NCI-H2029 treated with DMSO at 0.1 percent for 48 hours (cell line): ENCODE measurements around the gene PSD4.
A peak's percentile ranks its signal among the peaks of the same experiment; 100 is the strongest.

Source experiments
- DNase-seq: peaks from one replicate; lab custom pipeline; 2025; lab: John Stamatoyannopoulos, UW

PSD4 gene

DNA sequence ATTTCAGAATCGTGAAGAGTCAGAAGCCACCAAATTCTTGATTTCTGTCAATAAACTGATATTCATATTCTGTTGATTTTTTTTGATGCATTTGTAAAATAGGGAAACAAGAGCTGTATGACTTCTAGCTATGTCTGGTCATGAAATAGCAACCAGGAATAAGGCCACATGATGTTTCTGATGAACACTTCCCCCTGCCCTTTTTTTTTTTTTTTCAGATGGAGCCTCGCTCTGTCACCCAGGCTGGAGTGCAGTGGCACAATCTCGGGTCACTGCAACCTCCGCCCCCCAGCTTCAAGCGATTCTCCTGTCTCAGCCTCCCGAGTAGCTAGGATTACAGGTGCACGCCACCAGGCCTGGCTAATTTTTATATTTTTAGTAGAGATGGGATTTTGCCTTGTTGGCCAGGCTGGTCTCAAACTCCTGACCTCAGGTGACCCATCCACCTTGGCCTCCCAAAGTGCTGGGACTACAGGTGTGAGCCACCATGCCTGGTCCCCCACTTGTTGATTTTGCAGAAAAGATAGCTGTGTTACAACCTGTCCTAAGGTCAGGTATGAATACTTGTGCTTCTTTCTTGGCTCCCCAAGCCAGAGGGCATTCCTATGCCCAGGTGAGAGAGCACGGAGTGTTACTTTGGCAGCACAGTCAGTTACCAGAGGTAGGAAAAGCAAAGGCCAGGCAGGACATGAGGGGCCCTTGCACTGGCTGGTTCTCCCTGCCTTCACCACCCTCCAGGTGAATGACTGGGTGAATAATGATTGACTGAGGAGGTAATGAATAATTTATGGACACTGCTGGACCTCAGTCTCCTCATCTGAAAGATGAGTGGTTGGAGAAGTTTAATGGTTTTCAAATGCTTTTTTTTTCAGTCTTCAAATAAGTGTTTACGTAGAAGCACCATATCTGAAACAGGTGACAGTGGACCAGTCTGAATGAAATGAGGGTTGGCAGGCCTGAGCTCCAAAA is 65.4 kb downstream of the PSD4 start:
- no peak for DNase-seq

DNA sequence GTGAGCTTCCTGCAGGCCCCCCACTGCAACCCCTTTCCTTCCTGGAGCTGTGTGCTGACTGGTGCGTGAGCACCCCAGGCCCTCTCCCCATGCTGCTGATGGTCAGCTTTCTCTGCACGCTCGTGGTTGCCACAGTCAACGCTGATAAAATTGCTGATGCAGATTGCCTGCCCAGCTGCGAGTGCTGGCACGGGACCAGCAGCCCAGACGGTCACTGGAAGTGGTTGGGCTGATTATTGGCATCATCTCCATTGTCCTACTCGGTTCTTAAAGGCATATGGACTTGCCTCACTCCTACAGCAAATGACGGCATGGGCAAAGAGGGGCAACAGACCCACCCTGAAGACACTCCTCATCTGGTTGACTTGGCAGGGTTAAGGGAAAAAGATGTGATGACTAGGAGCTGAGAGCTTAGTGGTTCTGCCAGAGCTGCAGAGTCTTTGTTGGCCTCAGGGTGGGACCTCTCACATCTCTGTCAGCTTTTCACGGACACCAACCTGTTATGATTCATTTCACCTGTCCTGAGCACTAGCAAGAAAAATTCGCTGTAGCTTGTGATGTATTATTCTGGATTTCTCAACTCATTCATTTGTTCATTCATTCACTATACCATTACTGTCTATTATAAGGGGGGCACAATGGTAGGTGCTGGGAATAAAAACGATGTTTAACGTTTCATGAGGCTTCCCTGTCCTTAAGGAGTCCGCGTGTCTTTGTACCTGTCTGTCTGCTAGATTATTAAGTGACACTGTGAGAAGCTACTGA is 66.6 kb downstream of the PSD4 start:
- peak; percentile 21 for DNase-seq

DNA sequence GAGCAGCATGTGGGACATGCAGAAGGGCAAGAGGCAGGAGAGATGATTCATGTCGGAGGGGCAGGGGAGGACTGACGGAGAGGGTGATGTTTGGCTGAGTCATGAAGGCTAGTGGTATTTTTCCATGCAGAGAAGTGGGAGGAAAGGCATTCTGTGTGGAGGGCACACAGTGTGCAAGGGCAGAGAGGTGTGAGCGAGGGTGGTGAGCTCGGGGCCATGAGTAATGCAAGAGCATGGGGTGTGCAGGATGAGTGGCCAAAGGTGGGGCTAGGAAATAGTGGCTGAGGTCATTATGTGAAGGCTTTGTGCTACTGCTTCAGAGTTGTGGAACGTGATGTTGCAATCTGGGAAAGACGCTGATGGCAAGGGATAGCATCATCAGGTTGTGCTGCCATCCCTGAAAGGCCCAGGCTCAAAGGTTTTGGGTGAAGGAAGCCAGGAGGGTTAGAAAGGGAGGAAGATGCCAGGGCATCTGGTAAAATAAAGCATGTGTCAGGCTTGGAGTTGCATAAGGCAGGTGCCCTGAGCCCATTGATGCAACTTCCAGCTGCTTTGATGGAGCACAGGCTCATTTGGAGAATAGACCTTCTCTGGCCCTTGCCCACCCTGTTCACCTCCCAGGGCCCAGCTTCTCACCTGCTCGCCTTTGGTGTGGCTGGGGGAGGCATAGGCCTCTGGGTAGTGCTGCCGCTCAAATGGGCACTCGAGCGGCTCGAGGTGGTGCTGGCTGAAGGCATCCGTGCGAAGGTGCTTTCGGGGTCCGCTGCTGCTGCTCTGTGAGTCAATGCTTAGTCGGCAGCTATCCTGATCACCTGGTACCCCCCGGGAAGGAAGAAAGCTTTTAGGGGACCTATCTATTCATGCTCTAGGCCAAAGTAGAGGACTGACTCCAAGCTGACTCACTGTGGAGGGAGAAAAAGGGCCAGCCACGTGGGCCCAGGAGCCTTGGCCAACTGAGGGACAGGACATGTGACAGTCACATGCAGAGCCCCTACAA is 67.4 kb downstream of the PSD4 start:
- DNase-seq: no peak

DNA sequence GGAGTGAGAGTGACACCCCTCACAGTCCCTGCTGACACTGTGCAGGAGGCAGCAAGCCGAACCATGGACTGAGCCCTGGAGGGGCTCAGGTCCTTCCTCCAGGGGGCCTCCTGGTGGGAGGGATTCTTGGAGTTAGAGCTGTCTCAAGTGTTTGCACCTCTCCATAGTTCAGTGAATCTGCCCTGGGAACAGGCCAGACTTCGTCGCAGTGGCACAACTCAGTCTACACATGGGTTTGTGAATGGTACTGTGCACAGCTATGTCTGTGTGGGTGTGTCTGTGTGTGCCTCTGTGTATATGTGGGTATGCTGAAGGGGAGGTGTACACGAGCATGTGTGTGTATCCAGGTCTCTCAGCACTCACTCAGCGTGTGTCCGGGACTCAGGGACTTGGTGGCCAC is 68.6 kb downstream of the PSD4 start:
- no peak for DNase-seq

DNA sequence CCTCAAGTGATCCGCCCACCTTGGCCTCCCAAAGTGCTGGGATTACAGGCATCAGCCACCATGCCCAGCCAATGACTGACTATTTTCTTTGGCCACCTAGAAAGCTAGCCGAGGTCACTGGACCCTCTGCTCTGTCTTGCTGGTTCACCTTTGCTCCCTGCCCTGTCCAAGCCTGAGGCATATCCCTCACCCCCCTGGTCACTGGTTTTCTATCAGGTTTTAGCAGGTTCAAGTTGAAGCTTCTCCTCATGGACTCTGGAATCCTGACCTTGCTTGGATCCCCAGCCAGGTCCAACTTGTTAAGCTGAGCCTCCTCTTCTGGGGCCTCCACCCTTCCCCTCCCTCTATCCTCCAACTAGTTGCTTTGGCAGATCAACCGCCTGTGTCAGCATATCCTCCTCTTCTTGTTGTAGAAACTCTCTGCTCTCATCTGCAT is 71.5 kb downstream of the PSD4 start:
- no peak for DNase-seq

DNA sequence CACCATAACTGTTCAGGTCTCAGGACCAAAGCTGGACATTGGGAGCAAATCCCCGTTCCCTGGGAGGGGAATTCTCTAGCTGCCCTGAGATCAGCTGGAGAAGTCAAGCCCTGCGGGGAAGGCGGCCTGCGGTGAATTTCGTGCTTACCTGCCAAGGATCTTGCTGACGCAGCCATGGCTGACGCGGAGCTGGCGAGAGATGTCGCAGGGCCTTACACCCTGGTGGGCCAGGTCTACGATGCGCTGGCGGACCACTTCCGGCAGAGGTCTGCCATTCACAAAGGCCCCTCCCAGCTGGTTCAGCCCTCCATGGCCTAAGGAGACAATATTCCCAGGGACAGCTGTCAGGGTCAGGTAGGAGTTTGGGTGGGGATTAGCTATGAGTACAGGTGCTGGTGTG is 72.8 kb downstream of the PSD4 start:
- DNase-seq: no peak

DNA sequence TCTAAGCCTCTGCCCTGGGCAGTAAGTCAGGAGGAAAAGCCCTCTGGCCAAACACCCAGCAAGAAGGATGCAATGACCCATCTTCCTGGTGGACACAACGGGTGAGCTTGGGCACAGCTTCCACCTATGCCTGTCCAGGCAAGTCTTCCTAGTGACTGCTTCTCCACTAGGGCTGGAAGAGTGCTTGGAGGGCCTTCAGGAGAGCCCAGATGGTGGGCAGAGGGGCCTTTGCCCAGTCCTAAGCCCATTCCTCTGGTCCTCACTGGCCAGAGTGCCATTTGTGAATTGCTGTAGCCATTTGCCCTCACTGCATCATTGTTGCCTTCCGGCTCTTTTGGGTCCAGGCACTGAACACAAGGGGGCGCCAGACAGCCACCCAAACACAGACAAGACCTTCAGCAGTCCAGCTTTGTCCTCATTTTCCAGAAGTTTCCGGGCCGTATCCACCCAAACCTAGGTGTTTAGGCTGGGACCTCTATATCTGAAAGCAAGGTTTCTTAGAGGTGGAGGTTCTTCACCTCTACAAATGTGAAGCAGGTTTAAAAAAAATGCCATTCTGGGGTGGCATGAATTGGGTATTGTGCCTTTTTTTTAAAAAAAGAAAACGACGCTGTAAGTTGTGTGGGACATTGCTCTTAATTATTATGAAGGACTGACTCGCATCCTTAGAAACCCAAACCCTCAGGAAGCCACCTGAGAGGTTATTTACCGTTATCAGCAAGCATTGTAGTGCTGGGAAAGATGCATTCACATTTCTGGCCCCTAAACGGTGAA is 75.4 kb downstream of the PSD4 start:
- DNase-seq: peak; percentile 31

DNA sequence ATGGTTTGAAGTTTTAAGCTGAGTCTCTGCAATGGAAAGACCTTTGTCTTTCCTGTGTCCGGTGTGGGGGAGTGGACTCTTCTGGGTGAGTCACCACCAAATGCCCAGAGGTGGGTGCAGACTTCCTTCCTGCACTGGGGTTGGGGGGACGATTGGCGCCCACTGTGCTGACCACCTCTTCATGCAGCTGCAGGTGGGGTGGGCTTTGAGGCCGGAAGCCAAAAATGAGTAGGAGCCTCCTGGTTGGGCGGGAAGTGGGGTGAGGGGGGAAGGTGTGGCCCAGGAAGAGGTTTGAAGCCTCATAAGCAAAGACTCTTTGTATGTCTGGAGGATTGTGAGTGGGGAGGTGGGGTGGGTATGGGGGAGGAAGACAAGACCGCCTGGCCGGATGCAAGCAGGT is 77.3 kb downstream of the PSD4 start:
- no peak for DNase-seq

DNA sequence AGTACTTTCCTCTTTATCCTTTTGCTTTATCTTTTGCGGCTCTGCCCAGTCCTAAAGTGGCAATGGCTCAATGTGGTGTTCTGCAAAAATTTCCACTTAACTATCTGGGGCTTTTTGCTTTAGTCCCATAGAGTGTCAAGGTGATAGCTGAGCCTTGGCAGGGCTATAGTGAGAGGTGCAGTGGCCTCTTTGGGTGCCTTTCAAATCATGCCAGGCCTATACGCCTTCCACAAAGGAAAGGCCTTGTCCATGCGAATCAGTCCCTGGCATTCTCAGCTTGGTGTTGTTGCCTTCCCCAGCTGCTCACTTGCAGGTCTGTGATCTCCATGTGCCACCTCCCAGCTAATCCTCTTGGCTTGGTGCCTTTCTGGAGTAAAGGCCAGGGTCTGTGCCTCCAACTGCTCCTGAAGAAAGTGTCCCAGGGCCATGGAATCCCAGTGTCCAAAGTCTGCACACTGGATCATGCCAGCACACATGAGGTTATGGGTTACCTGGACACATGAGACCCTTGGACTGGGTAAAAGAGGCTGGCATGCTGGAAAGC is 78.3 kb downstream of the PSD4 start:
- no peak for DNase-seq

DNA sequence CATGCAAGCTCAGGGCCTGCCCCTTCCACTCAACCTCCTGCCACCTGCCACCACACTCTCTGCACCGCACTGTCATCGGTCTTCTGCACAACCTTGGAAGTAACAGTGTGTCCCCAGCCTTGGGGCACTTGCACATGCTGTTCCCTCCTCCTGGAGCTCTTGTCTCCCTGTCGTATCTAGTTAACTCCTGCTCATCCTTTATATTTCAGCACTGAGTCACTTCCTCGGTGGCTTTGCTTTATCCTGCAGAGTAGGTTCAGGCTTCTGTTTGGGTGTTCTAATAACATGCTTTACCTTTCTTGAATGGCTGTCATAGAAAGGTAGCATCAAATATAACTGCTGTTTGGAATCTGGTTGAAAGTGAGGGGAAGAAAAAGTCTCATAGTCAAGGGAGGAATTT is 79.7 kb downstream of the PSD4 start:
- no peak for DNase-seq

DNA sequence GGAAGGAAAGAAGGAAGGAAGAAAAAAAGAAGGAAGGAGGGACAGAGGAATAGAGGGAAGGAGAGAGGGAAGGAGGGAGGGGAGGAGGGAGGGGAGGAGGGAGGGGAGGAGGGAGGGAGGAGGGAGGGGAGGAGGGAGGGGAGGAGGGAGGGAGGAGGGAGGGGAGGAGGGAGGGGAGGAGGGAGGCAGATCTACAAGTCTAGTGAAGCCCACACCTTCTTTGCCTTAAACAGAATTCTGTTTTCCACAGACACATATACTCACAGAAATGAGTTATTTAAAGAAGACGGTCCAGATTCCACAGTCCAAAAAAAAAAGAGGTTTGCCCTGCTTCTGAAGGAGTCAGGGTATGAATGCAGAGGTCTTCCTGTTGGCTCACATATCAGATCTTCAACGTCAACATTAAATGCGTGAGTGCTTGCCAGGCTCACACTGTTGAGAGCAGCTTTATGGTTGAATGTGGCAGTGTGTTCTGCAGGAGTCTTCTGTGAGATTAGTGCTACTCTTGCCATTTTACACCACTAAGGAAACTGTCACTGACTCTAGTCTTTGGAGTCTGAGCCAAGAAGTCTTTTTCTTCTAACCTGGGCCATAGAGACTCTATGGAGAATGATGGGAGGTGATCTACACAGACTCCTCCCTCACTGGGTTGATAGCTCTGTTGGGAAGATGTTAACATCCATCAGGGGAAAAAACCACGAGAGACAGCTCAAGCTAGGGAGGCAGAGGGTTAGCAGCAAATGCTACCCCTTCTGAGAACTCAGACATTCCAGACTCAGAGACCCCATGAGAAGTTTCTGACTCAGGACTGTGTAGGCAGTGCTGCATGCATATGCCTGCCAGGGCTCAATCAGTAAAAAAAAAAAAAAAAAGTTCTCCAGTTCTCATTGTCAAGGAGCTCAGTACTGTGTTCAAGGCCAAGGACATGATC is 81.6 kb downstream of the PSD4 start:
- DNase-seq: no peak

DNA sequence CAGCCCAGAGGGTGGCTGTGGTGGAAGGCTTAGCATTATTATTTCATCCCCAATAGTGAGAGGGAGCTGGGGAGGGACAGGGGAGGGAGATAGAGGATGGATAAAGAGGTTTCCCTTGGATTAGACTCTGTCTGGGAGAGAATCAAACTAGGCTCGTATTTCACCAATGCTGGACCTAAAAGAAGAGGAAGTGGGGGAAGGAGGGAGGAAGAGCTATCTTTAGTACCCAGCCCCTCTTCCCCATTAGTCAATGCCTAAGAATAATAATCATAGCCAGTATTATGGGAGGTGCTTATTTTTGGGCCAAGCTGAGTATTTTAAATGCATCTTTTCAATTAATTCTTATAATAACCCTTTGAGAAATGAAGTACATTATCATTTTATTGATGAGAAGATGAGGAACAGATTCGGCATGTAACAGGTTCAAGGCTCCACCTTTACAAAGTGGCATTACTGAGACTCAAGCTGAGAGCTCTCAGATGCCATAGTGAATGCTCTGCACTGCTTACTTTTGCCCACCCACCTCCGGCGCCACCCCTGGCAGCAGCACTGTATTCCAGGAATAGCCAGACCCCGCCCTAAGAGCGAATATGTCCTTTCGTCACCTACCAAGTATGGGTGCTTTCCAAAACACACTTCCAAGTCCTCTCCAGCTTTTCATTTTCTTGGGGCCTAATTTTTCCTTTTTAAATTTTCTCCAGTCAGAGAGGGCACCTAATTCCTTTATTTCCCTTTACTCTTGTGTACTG is 83.9 kb downstream of the PSD4 start:
- DNase-seq: no peak

DNA sequence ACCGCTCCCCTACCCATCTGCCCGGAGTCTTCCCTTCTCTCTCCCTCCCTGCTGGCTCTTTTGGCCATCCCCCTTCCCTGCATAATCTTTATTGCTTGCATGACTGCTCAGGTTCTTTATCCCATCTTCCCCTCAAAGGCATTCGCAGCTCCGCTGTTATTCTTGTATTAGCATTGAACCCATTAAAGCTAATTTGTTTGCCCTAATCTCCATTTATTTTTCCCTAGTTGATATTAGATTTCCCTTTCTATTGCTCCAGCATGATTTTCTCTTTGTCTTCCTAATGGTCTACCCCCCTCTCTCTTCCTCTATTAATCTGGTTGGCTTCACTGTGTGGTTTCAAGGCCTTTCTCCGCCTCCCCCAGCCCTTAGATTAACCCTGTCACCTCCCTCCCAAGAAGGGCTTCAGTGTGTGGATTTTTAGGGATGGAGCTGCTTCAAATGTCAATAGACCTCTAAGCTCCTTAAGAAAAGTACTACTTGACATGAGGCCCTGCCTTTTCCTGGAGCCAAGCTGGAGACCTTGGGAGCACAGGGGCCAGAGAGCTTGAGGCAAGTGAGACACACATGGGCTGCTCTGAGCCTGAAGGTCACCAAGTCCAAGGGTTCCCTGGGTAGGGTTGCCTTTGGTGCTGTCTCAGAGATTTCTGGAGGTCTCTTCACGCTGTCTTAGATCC is 84.8 kb downstream of the PSD4 start:
- DNase-seq: no peak
